Lung (tissue), 12 donors: ENCODE measurements around the gene NATD1. TPM values are rescaled to one million over a fixed set of nuclear protein-coding genes. Genes with fewer than 3 reads are reported as not detected.

Source experiments
- ATAC-seq: fragments of 200-7000 bp; cut with Tn5 transposase; one replicate; pipeline ENCODE4 v1.9.1; 2020; ENCODE audit warnings: moderate number of reproducible peaks; ENCODE audit not compliant: insufficient read depth, low FRiP score
- DNase-seq, 3 donors: peaks; one replicate each; pipeline ENCODE4 v3.0.0-alpha.2; 2013 to 2017
- H3K27ac ChIP-seq, 2 donors: one replicate each; pipeline ENCODE4 v1.5.1; 2013; ENCODE audit warnings: mild to moderate bottlenecking in 2 of 2, moderate library complexity in 2 of 2, control low read depth in 1 of 2, inconsistent platforms in 1 of 2, low read depth in 1 of 2, low read length in 1 of 2
- H3K27me3 ChIP-seq, 3 donors: one replicate each; pipeline ENCODE4 v1.5.1; 2013; ENCODE audit warnings: low read length in 2 of 3; ENCODE audit not compliant: control insufficient read depth in 3 of 3, insufficient read depth in 3 of 3
- H3K36me3 ChIP-seq, 4 donors: one replicate each; pipeline ENCODE4 v1.5.1; 2013; ENCODE audit warnings: low read length in 4 of 4, mild to moderate bottlenecking in 1 of 4, moderate library complexity in 1 of 4; ENCODE audit not compliant: control insufficient read depth in 4 of 4, insufficient read depth in 4 of 4
- H3K4me1 ChIP-seq, 5 donors: one replicate each; pipeline ENCODE4 v1.5.1; 2013; ENCODE audit warnings: low read length in 5 of 5, mild to moderate bottlenecking in 2 of 5, moderate library complexity in 1 of 5; ENCODE audit not compliant: control insufficient read depth in 5 of 5, insufficient read depth in 5 of 5
- H3K4me3 ChIP-seq: one replicate; pipeline ENCODE4 v1.5.1; 2013; ENCODE audit warnings: mild to moderate bottlenecking, control low read depth, moderate library complexity
- H3K9ac ChIP-seq, 2 donors: one replicate each; pipeline ENCODE4 v1.5.1; 2013; ENCODE audit warnings: low read length in 2 of 2, control low read depth in 1 of 2; ENCODE audit not compliant: insufficient read depth in 1 of 2
- H3K9me3 ChIP-seq, 4 donors: one replicate each; pipeline ENCODE4 v1.5.1; 2013; ENCODE audit warnings: low read length in 3 of 4, mild to moderate bottlenecking in 1 of 4, moderate library complexity in 1 of 4; ENCODE audit not compliant: control insufficient read depth in 4 of 4, insufficient read depth in 3 of 4
- WGBS, 2 donors: extraction: QIAGEN DNeasy Blood & Tissue Kit; methylation state at CpG; one replicate each; pipeline ENCODE4 v1.1.7; 2013; 5-methylcytosine and 5-hydroxymethylcytosine counted together
- polyA plus RNA-seq, 2 donors: library from polyadenylated mRNA; stranded (reverse); fragments of 200-250 nt; gene quantifications; one replicate each; pipeline ENCODE4 v1.2.1, GENCODE V29; 2013
- total RNA-seq, 2 donors: library from RNA; depleted of rRNA in 1 of 2; stranded (reverse); fragments of >200 nt in 1 of 2; gene quantifications; one replicate each; pipeline ENCODE4 v1.2.1, GENCODE V29; 2014 to 2021
- TF ChIP-seq, protein P1 (sequence below): IDR thresholded peaks from 2 replicates; pipeline ENCODE4 v1.5.1; 2012; ENCODE audit warnings: mild to moderate bottlenecking; ENCODE audit errors: control extremely low read depth, extremely low read depth
- donor health status: control.
- donor health status: control.
- donor health status: Bipolar disorder and iron deficiency.
- donor health status: healthy.
- donor health status: DM: yes; HTN: yes; CAD: no.

The NATD1 gene
- total and polyA plus RNA-seq, 4 donors, result 4.8 to 8.1 (median 6.6) TPM

- WGBS, 2 donors, result 32 to 42% methylated on average over 6 of the region's 6 CpGs
- H3K4me1 ChIP-seq, result peaks cover 7 to 47% (median 32%) of the 10 kb centered on the region in 5 donors
These were observed 35.4 kb upstream of the NATD1 start for GRCh38 chr17:21288571-21289017.

DNA sequence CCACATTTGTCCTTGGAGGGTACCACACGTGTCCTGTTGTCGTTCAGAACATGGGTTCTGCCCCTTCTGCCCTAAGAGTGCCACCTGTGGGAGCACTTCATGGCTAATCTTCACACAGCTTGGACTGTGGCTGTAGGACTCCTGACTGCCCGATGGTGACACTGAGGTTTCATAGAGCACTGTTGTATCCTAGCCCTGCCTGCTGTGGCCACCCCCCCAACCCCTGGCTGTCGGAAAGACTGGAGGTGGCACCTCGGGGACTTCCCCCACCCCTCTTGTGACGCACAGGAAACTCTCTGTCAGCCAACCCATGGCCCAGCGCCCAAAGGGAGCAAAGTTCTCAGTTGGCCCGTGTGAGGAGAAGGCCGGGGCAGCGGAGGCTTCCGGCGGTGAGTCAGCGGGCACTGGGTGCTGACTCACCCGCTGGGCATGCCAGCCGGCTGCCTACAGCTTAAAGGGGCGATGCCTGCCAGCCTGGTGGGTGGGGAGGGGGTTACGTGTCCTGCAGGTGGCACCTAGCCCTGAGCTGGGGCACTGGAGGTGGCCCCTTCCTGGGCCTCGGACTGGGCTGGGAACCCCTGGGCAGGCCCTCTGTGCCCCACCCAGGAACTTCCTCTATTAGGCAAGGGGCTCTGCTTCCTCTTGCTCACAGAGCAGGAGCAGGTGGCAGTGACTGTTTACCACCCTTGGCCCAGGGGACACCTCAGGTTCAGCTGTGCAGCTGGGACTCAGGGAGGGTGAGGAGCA, 34.7 kb upstream of the NATD1 start:
- Histone ChIP-seq H3K4me3 (peak overlapping the region; percentile 21), H3K9ac (peak overlapping the region in 1 of 2 donors; percentile 84), H3K36me3 (peaks cover 0 to 9% (median 1%) of the 10 kb centered on the region in 4 donors), H3K9me3 (peaks cover 0 to 4% (median 0%) of the 10 kb centered on the region in 4 donors), H3K27me3 (peaks cover 0 to 4% (median 0%) of the 10 kb centered on the region in 3 donors), H3K4me1 (peaks cover 7 to 48% (median 34%) of the 10 kb centered on the region in 5 donors), H3K27ac (peak overlapping the region; percentile 97)
- ATAC-seq (peak; percentile 45), DNase-seq (peak; percentile 65 to 71 (median 68))
- TF ChIP-seq, protein P1, sequence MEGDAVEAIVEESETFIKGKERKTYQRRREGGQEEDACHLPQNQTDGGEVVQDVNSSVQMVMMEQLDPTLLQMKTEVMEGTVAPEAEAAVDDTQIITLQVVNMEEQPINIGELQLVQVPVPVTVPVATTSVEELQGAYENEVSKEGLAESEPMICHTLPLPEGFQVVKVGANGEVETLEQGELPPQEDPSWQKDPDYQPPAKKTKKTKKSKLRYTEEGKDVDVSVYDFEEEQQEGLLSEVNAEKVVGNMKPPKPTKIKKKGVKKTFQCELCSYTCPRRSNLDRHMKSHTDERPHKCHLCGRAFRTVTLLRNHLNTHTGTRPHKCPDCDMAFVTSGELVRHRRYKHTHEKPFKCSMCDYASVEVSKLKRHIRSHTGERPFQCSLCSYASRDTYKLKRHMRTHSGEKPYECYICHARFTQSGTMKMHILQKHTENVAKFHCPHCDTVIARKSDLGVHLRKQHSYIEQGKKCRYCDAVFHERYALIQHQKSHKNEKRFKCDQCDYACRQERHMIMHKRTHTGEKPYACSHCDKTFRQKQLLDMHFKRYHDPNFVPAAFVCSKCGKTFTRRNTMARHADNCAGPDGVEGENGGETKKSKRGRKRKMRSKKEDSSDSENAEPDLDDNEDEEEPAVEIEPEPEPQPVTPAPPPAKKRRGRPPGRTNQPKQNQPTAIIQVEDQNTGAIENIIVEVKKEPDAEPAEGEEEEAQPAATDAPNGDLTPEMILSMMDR, result no peak
- 1 to 2% methylated on average over 18 of the region's 18 CpGs for WGBS, 2 donors

More at GRCh38 chr17:21288571-21289017, 35.4 kb upstream of the NATD1 start:
- Histone ChIP-seq H3K9me3 (peaks cover 0 to 4% (median 0%) of the 10 kb centered on the region in 4 donors), H3K4me3 (no peak overlapping the region), H3K36me3 (peaks cover 0 to 12% (median 1%) of the 10 kb centered on the region in 4 donors), H3K27ac (peak overlapping the region; percentile 97), H3K9ac (no peak overlapping the region), H3K27me3 (peaks cover 0 to 1% (median 0%) of the 10 kb centered on the region in 3 donors)
- ATAC-seq (no peak), DNase-seq (peak in 2 of 3 donors; percentile 35 to 53)
- TF ChIP-seq, protein P1, result no peak

- TF ChIP-seq, protein P1, result no peak
- Histone ChIP-seq H3K27ac (peak overlapping the region; percentile 97), H3K9ac (peak overlapping the region; percentile 30 to 84), H3K4me1 (peaks cover 7 to 48% (median 34%) of the 10 kb centered on the region in 5 donors), H3K27me3 (peaks cover 0 to 4% (median 0%) of the 10 kb centered on the region in 3 donors), H3K9me3 (peaks cover 0 to 4% (median 0%) of the 10 kb centered on the region in 4 donors), H3K4me3 (no peak overlapping the region), H3K36me3 (peaks cover 0 to 8% (median 0%) of the 10 kb centered on the region in 4 donors)
- ATAC-seq (no peak), DNase-seq (no peak)
- 40 to 45% methylated on average over 9 of the region's 9 CpGs for WGBS, 2 donors
These were observed 33.9 kb upstream of the NATD1 start for GRCh38 chr17:21286909-21287702.
